HG03432 (cell line): ENCODE data around the gene ECE2.

Source experiments
- ATAC-seq: cut with Tn5 transposase; IDR thresholded peaks from one replicate; pipeline ENCODE4 v1.9.1; 2021; ENCODE audit warnings: mild to moderate bottlenecking, moderate library complexity; ENCODE audit not compliant: unreplicated experiment

The ECE2 gene

GRCh38 chr3:184275961-184276910 lies at the start of gene ECE2:
ECE2 (plus strand) TSS chr3:184276022; CDS start chr3:184276154, 132 bp downstream.
- no peak for ATAC-seq

- ATAC-seq: peak; percentile 37
Observed at GRCh38 chr3:184227481-184227935, 48.3 kb upstream of the ECE2 start.

- ATAC-seq: no peak
Observed at GRCh38 chr3:184228376-184229137, 47.3 kb upstream of the ECE2 start.

GRCh38 chr3:184229394-184230080 lies 46.3 kb upstream of the ECE2 start, which contains the start of gene VWA5B2:
VWA5B2 (plus strand) TSS chr3:184229585; CDS start chr3:184230529, 944 bp downstream.
- peak; percentile 80 for ATAC-seq

GRCh38 chr3:184230081-184230602 lies 45.7 kb upstream of the ECE2 start:
- no peak for ATAC-seq

- ATAC-seq: no peak
Observed at GRCh38 chr3:184230603-184231528, 45.0 kb upstream of the ECE2 start.

GRCh38 chr3:184231671-184232070 lies 44.2 kb upstream of the ECE2 start:
- ATAC-seq: no peak

- no peak for ATAC-seq
Observed at GRCh38 chr3:184233127-184233843, 42.5 kb upstream of the ECE2 start.

- no peak for ATAC-seq
Observed at GRCh38 chr3:184234224-184234623, 41.6 kb upstream of the ECE2 start.

GRCh38 chr3:184234671-184235380 lies 41.0 kb upstream of the ECE2 start:
- ATAC-seq: no peak

- no peak for ATAC-seq
Observed at GRCh38 chr3:184235381-184236032, 40.3 kb upstream of the ECE2 start.

GRCh38 chr3:184236033-184236410 lies 39.8 kb upstream of the ECE2 start:
- no peak for ATAC-seq

GRCh38 chr3:184236636-184237035 lies 39.2 kb upstream of the ECE2 start:
- ATAC-seq: no peak

- no peak for ATAC-seq
Observed at GRCh38 chr3:184237211-184237610, 38.6 kb upstream of the ECE2 start.

- ATAC-seq: no peak
Observed at GRCh38 chr3:184237807-184238206, 38.0 kb upstream of the ECE2 start.

- ATAC-seq: no peak
Observed at GRCh38 chr3:184238246-184238818, 37.5 kb upstream of the ECE2 start.

GRCh38 chr3:184239221-184239620 lies 36.6 kb upstream of the ECE2 start:
- ATAC-seq: no peak

GRCh38 chr3:184239708-184240107 lies 36.1 kb upstream of the ECE2 start:
- ATAC-seq: no peak
